Uterus (tissue), 2 donors: ENCODE results near the gene ITPR2.

Experiments used
- CTCF ChIP-seq, 4 experiments: fragments of 200-600 bp in 2 of 4; fragments of 450-650 bp in 2 of 4; sonication (generic) in 2 of 4; IDR thresholded peaks; one replicate each; pipeline ENCODE4 v1.5.1; 2016 to 2019; ENCODE audit warnings: antibody characterized with exemption in 4 of 4, mild to moderate bottlenecking in 2 of 4, moderate library complexity in 1 of 4
- POLR2A ChIP-seq, 2 donors: fragments of 450-650 bp; IDR thresholded peaks; one replicate each; pipeline ENCODE4 v1.6.1; 2016; ENCODE audit warnings: antibody characterized with exemption in 2 of 2, mild to moderate bottlenecking in 1 of 2, moderate library complexity in 1 of 2

- TF ChIP-seq CTCF (IDR thresholded peaks at IDR 0.05) = no peak
- no peak for TF ChIP-seq POLR2A (IDR thresholded peaks at IDR 0.05)
Observed at GRCh38 chr12:26823390-26823789, 9.6 kb downstream of the ITPR2 start.
